ENCODE data around the gene FOXP1.

DNA sequence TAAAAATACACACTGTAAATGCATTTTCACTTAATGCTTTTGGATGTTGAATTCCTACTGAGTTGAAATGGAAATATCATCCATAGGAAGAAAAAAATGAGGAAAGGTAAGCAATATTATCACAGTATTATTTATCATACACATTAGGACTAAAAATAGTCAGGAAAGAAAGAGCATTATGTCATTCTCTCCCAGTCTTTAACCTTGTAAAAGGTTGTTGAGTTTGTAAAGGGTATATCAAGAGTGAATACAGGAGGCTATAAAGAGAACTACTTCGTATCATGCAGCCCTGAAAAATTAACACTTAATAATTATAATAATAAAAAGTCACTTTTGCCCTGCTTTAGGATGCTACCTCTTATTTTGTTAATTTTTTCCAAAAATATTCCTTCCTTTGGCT, 395.8 kb downstream of the FOXP1 start:
- no peak for TF ChIP-seq TAF1 (IDR thresholded peaks at IDR 0.05; ENCODE audit: low read depth, low read length)
- TF ChIP-seq POLR2A (IDR thresholded peaks at IDR 0.05; ENCODE audit: low read depth, low read length), result no peak
